GM18951 (cell line): ENCODE measurements around the gene MZF1.

Experiments
- POLR2A ChIP-seq: IDR thresholded peaks from 4 replicates; pipeline ENCODE4 v1.6.1; 2011; ENCODE audit warnings: mild to moderate bottlenecking; ENCODE audit not compliant: insufficient read length, insufficient read depth; ENCODE audit errors: extremely low read depth
- in situ Hi-C: fragments of 300-500 bp; cut with MboI; formaldehyde crosslinking; loops from one replicate; pipeline ENCODE4 v1.12.0; 2022; ENCODE audit warnings: low sequenced_read_pairs, mixed read lengths, inconsistent platforms; ENCODE audit not compliant: unreplicated experiment

The MZF1 gene

GRCh38 chr19:58513213-58513693, 59.9 kb downstream of the MZF1 start:
- in situ Hi-C loops = no loop called here
- TF ChIP-seq POLR2A = peak; percentile 21
